Duodenal mucosa (tissue), 2 donors: Measurements from ENCODE around the gene EDN3.
A peak's percentile ranks its signal among the peaks of the same experiment; 100 is the strongest.

Source experiments
- H3K27ac ChIP-seq: one replicate; pipeline ENCODE4 v1.7.0; 2013; ENCODE audit warnings: low read depth, low read length
- H3K27me3 ChIP-seq, 2 donors: one replicate each; pipeline ENCODE4 v1.7.0; 2013; ENCODE audit warnings: low read length in 2 of 2, control low read depth in 1 of 2; ENCODE audit not compliant: insufficient read depth in 2 of 2, control insufficient read depth in 1 of 2
- H3K36me3 ChIP-seq, 2 donors: one replicate each; pipeline ENCODE4 v1.7.0; 2013; ENCODE audit warnings: low read length in 2 of 2, control low read depth in 1 of 2; ENCODE audit not compliant: insufficient read depth in 2 of 2, control insufficient read depth in 1 of 2
- H3K4me1 ChIP-seq, 2 donors: one replicate each; pipeline ENCODE4 v1.7.0; 2013; ENCODE audit warnings: low read length in 2 of 2, control low read depth in 1 of 2; ENCODE audit not compliant: insufficient read depth in 2 of 2, control insufficient read depth in 1 of 2
- H3K4me3 ChIP-seq, 2 donors: one replicate each; pipeline ENCODE4 v1.7.0; 2013; ENCODE audit warnings: low read length in 2 of 2, low read depth in 1 of 2
- H3K9ac ChIP-seq, 2 donors: one replicate each; pipeline ENCODE4 v1.7.0; 2013; ENCODE audit warnings: low read length in 2 of 2, low read depth in 1 of 2
- H3K9me3 ChIP-seq, 2 donors: one replicate each; pipeline ENCODE4 v1.7.0; 2013; ENCODE audit warnings: low read length in 2 of 2, control low read depth in 1 of 2; ENCODE audit not compliant: control insufficient read depth in 1 of 2

The EDN3 gene

GRCh38 chr20:59322081-59322480 is 21.7 kb downstream of the EDN3 start:
- no peaks in the 10 kb centered on the region for H3K27me3 ChIP-seq
- H3K27ac ChIP-seq = no peak overlapping the region

GRCh38 chr20:59322585-59323454 is 22.4 kb downstream of the EDN3 start:
- no peak overlapping the region for H3K9ac ChIP-seq
- peaks cover 3 to 7% of the 10 kb centered on the region in 2 donors for H3K4me1 ChIP-seq
- H3K27me3 ChIP-seq = no peaks in the 10 kb centered on the region
- H3K36me3 ChIP-seq = peaks cover 3 to 16% of the 10 kb centered on the region in 2 donors
- H3K4me3 ChIP-seq = no peak overlapping the region
- H3K27ac ChIP-seq = no peak overlapping the region
- H3K9me3 ChIP-seq = no peaks in the 10 kb centered on the region

More at GRCh38 chr20:59322081-59322480, 21.7 kb downstream of the EDN3 start:
- Histone ChIP-seq H3K4me3 (no peak overlapping the region), H3K9ac (no peak overlapping the region), H3K9me3 (no peaks in the 10 kb centered on the region), H3K4me1 (peaks cover 8 to 14% of the 10 kb centered on the region in 2 donors), H3K36me3 (peaks cover 3 to 16% of the 10 kb centered on the region in 2 donors)

- peaks cover 3 to 16% of the 10 kb centered on the region in 2 donors for H3K36me3 ChIP-seq
- no peaks in the 10 kb centered on the region for H3K27me3 ChIP-seq
- H3K9me3 ChIP-seq = no peaks in the 10 kb centered on the region
- no peaks in the 10 kb centered on the region for H3K4me1 ChIP-seq
- no peak overlapping the region for H3K9ac ChIP-seq
- no peak overlapping the region for H3K4me3 ChIP-seq
- H3K27ac ChIP-seq = no peak overlapping the region
Observed at GRCh38 chr20:59323731-59324130, 23.3 kb downstream of the EDN3 start.

GRCh38 chr20:59324521-59325141 is 24.2 kb downstream of the EDN3 start:
- no peaks in the 10 kb centered on the region for H3K4me1 ChIP-seq
- H3K27ac ChIP-seq = no peak overlapping the region
- no peak overlapping the region for H3K9ac ChIP-seq
- H3K9me3 ChIP-seq = no peaks in the 10 kb centered on the region
- no peak overlapping the region for H3K4me3 ChIP-seq
- H3K36me3 ChIP-seq = peaks cover 3 to 16% of the 10 kb centered on the region in 2 donors
- H3K27me3 ChIP-seq = no peaks in the 10 kb centered on the region

GRCh38 chr20:59325142-59325523 is 24.7 kb downstream of the EDN3 start:
- H3K27me3 ChIP-seq = no peaks in the 10 kb centered on the region
- H3K9ac ChIP-seq = no peak overlapping the region
- no peaks in the 10 kb centered on the region for H3K4me1 ChIP-seq
- H3K4me3 ChIP-seq = no peak overlapping the region
- no peak overlapping the region for H3K27ac ChIP-seq
- H3K36me3 ChIP-seq = peaks cover 3 to 16% of the 10 kb centered on the region in 2 donors
- H3K9me3 ChIP-seq = no peaks in the 10 kb centered on the region

GRCh38 chr20:59326188-59326587 is 25.8 kb downstream of the EDN3 start:
- H3K36me3 ChIP-seq = peaks cover 3 to 13% of the 10 kb centered on the region in 2 donors
- peaks cover 9% of the 10 kb centered on the region in 2 donors for H3K4me1 ChIP-seq
- H3K9ac ChIP-seq = no peak overlapping the region
- H3K27ac ChIP-seq = no peak overlapping the region
- no peaks in the 10 kb centered on the region for H3K27me3 ChIP-seq
- H3K9me3 ChIP-seq = no peaks in the 10 kb centered on the region
- no peak overlapping the region for H3K4me3 ChIP-seq

- no peaks in the 10 kb centered on the region for H3K27me3 ChIP-seq
- H3K36me3 ChIP-seq = peaks cover 0 to 9% of the 10 kb centered on the region in 2 donors
- no peaks in the 10 kb centered on the region for H3K9me3 ChIP-seq
- H3K27ac ChIP-seq = no peak overlapping the region
- no peak overlapping the region for H3K4me3 ChIP-seq
- H3K4me1 ChIP-seq = peaks cover 19 to 20% of the 10 kb centered on the region in 2 donors
- no peak overlapping the region for H3K9ac ChIP-seq
Observed at GRCh38 chr20:59328071-59328470, 27.7 kb downstream of the EDN3 start.

GRCh38 chr20:59331721-59332329 is 31.4 kb downstream of the EDN3 start:
- no peaks in the 10 kb centered on the region for H3K27me3 ChIP-seq

GRCh38 chr20:59333260-59333845 is 32.9 kb downstream of the EDN3 start:
- Histone ChIP-seq H3K27ac (no peak overlapping the region), H3K4me3 (peak overlapping the region in 1 of 2 donors; percentile 28), H3K4me1 (peaks cover 37% of the 10 kb centered on the region in 2 donors), H3K27me3 (no peaks in the 10 kb centered on the region), H3K9ac (no peak overlapping the region), H3K9me3 (no peaks in the 10 kb centered on the region), H3K36me3 (no peaks in the 10 kb centered on the region)

More at GRCh38 chr20:59331721-59332329, 31.4 kb downstream of the EDN3 start:
- Histone ChIP-seq H3K27ac (no peak overlapping the region), H3K36me3 (no peaks in the 10 kb centered on the region), H3K4me3 (no peak overlapping the region), H3K9ac (no peak overlapping the region), H3K9me3 (no peaks in the 10 kb centered on the region), H3K4me1 (peaks cover 37% of the 10 kb centered on the region in 2 donors)
